Measurements from ENCODE around the gene TCAIM. TPM values are rescaled to one million over a fixed set of nuclear protein-coding genes. Genes with fewer than 3 reads are reported as not detected.

Gene TCAIM
- total and polyA plus RNA-seq, 2 of the 4 experiments (the other 2 are of a cell fraction), result 11.0 to 21.5 TPM

DNA sequence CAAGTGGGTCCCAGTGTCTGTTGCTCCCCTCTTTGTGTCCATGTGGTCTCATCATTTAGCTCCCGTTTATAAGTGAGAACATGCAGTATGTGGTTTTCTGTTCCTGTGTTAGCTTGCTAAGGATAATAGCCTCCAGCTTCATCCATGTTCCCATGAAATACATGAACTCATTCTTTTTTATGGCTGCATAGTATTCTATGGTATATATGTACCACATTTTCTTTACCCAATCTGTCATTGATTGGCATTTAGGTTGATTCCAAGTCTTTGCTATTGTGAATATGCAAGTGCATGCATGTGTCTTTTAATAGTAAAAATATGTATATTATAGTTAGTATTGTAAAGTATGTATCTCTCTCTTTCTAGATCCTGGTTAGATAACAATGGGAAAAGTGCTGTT, 53.9 kb downstream of the TCAIM start:
- WGBS, 2 experiments (ENCODE audit: extremely low coverage in 2 of 2, insufficient read length in 1 of 2), result no CpG with 5 or more reads among the region's 1 CpG
- Histone ChIP-seq H2BK5ac (ENCODE audit: low read depth, low read length, poor library complexity, severe bottlenecking) (no peak overlapping the region), H3K18ac (ENCODE audit: low read depth, low read length) (no peak overlapping the region), H3K4me2 (ENCODE audit: low read depth, low read length) (no peak overlapping the region), H2AK9ac (replicated peaks; ENCODE audit: low read depth, low read length, poor library complexity) (no peak overlapping the region), H3K4me1 (ENCODE audit: control insufficient read depth, insufficient read depth, low read length) (no peaks in the 10 kb centered on the region), H2AFZ (replicated peaks; ENCODE audit: low read length, poor library complexity) (no peak overlapping the region), H3K56ac (ENCODE audit: extremely low read depth, insufficient read depth, low read length) (no peak overlapping the region), H2AK5ac (ENCODE audit: low read depth, low read length) (no peak overlapping the region), H4K91ac (ENCODE audit: insufficient read depth, low read depth, low read length) (no peak overlapping the region), H3K27me3 (ENCODE audit: control insufficient read depth, insufficient read depth, low read length) (no peaks in the 10 kb centered on the region), H3K79me1 (ENCODE audit: low read depth in 1 of 2, low read length in 2 of 2) (no peaks in the 10 kb centered on the region), H3K4me3 (ENCODE audit: insufficient read depth, low read depth, low read length) (no peak overlapping the region), H4K5ac (ENCODE audit: low read depth, low read length) (no peak overlapping the region), H4K8ac (ENCODE audit: low read depth in 2 of 2, low read length in 2 of 2) (no peak overlapping the region), H2BK20ac (ENCODE audit: low read depth, low read length) (no peak overlapping the region), H3K9me1 (ENCODE audit: insufficient read depth, low read length) (no peaks in the 10 kb centered on the region), H3K36me3 (ENCODE audit: control insufficient read depth, insufficient read depth, low read length) (peaks cover 3% of the 10 kb centered on the region; the same call in 1 of the 2 replicates), H2BK15ac (ENCODE audit: low read depth, low read length) (no peak overlapping the region), H3K9ac (ENCODE audit: low read depth, low read length) (no peak overlapping the region), H3K23ac (ENCODE audit: low read depth, low read length) (no peak overlapping the region), H3K4ac (ENCODE audit: low read depth, low read length) (no peak overlapping the region), H4K20me1 (ENCODE audit: insufficient read depth, low read length) (no peaks in the 10 kb centered on the region), H3K14ac (replicated peaks; ENCODE audit: low read depth, low read length) (no peak overlapping the region), H2BK120ac (ENCODE audit: low read depth, low read length) (no peak overlapping the region), H3K27ac (ENCODE audit: insufficient read depth, low read length) (no peak overlapping the region), H3K9me3 (ENCODE audit: control insufficient read depth, insufficient read depth, low read length) (no peaks in the 10 kb centered on the region)
- ATAC-seq (ENCODE audit: low read depth) (no peak), DNase-seq (no peak)
- dilution Hi-C loops (cut with HindIII; ENCODE audit: low sequenced_read_pairs, unreplicated experiment) (no loop called here), in situ Hi-C loops (cut with MboI; ENCODE audit: low sequenced_read_pairs) (no loop called here), intact Hi-C loops (cut with micrococcal nuclease) (no loop called here)
- ChIA-PET CTCF (no interaction called here), POLR2A (ENCODE audit: unreplicated experiment) (no interaction called here)
- TF ChIP-seq FOS (IDR thresholded peaks at IDR 0.05; ENCODE audit: low read depth, low read length) (no peak), CHD1 (IDR thresholded peaks at IDR 0.05; ENCODE audit: low read depth, low read length) (no peak), RAD21 (IDR thresholded peaks at IDR 0.05; ENCODE audit: low read length) (no peak), USF2 (IDR thresholded peaks at IDR 0.05; ENCODE audit: low read depth, low read length) (no peak), NFE2L2 (IDR thresholded peaks at IDR 0.05; ENCODE audit: low read depth, low read length) (no peak), MAZ (IDR thresholded peaks at IDR 0.05; ENCODE audit: borderline replicate concordance, low read depth, low read length) (no peak), MXI1 (IDR thresholded peaks at IDR 0.05; ENCODE audit: borderline replicate concordance, low read depth, low read length) (no peak), BHLHE40 (IDR thresholded peaks at IDR 0.05; ENCODE audit: low read depth, low read length) (no peak), SMC3 (IDR thresholded peaks at IDR 0.05; ENCODE audit: low read depth, low read length) (no peak)
- TF ChIP-seq, protein P1, sequence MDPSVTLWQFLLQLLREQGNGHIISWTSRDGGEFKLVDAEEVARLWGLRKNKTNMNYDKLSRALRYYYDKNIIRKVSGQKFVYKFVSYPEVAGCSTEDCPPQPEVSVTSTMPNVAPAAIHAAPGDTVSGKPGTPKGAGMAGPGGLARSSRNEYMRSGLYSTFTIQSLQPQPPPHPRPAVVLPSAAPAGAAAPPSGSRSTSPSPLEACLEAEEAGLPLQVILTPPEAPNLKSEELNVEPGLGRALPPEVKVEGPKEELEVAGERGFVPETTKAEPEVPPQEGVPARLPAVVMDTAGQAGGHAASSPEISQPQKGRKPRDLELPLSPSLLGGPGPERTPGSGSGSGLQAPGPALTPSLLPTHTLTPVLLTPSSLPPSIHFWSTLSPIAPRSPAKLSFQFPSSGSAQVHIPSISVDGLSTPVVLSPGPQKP (IDR thresholded peaks at IDR 0.05; ENCODE audit: borderline replicate concordance, low read depth, low read length), result no peak
- TF ChIP-seq, protein P2, sequence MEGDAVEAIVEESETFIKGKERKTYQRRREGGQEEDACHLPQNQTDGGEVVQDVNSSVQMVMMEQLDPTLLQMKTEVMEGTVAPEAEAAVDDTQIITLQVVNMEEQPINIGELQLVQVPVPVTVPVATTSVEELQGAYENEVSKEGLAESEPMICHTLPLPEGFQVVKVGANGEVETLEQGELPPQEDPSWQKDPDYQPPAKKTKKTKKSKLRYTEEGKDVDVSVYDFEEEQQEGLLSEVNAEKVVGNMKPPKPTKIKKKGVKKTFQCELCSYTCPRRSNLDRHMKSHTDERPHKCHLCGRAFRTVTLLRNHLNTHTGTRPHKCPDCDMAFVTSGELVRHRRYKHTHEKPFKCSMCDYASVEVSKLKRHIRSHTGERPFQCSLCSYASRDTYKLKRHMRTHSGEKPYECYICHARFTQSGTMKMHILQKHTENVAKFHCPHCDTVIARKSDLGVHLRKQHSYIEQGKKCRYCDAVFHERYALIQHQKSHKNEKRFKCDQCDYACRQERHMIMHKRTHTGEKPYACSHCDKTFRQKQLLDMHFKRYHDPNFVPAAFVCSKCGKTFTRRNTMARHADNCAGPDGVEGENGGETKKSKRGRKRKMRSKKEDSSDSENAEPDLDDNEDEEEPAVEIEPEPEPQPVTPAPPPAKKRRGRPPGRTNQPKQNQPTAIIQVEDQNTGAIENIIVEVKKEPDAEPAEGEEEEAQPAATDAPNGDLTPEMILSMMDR (conservative IDR thresholded peaks at IDR 0.05; ENCODE audit: low read depth, low read length), result no peak
- no TSS peak for BruUV-seq (replicated peaks)
